Endodermal cell (in vitro differentiated cells): ENCODE results near the gene ERBIN. TPM values are rescaled to one million over a fixed set of nuclear protein-coding genes. Genes with fewer than 3 reads are reported as not detected.

Source experiments
- DNase-seq: peaks from one replicate; pipeline ENCODE4 v3.0.0-alpha.2; 2017
- H3K27ac ChIP-seq: 2 replicates; pipeline ENCODE4 v1.5.1; 2013; ENCODE audit warnings: mild to moderate bottlenecking, low read depth, low read length, moderate library complexity
- H3K27me3 ChIP-seq: 2 replicates; pipeline ENCODE4 v1.6.1; 2013; ENCODE audit warnings: mild to moderate bottlenecking, low read length, moderate library complexity; ENCODE audit not compliant: insufficient read depth, control insufficient read depth, poor library complexity, severe bottlenecking
- H3K36me3 ChIP-seq: 2 replicates; pipeline ENCODE4 v1.7.0; 2013; ENCODE audit warnings: mild to moderate bottlenecking, low read length, moderate library complexity; ENCODE audit not compliant: control insufficient read depth, insufficient read depth
- H3K4me1 ChIP-seq: one replicate; pipeline ENCODE4 v1.7.0; 2013; ENCODE audit warnings: low read length; ENCODE audit not compliant: control insufficient read depth, insufficient read depth
- H3K4me3 ChIP-seq: 2 replicates; pipeline ENCODE4 v1.5.1; 2013; ENCODE audit warnings: mild to moderate bottlenecking, low read length, moderate library complexity
- H3K9ac ChIP-seq: 2 replicates; pipeline ENCODE4 v1.6.1; 2013; ENCODE audit warnings: mild to moderate bottlenecking, low read length, moderate library complexity; ENCODE audit not compliant: poor library complexity, severe bottlenecking; ENCODE audit errors: extremely low read depth
- H3K9me3 ChIP-seq: 2 replicates; pipeline ENCODE4 v1.6.1; 2013; ENCODE audit warnings: mild to moderate bottlenecking, low read length, moderate library complexity; ENCODE audit not compliant: control insufficient read depth
- H3K27ac Mint-ChIP-seq: 2 replicates; pipeline ENCODE4 v1.8.0; 2020; ENCODE audit warnings: mixed read lengths
- H3K27me3 Mint-ChIP-seq: 2 replicates; pipeline ENCODE4 v1.8.0; 2021; ENCODE audit warnings: mild to moderate bottlenecking, mixed read lengths; ENCODE audit not compliant: insufficient read depth
- H3K36me3 Mint-ChIP-seq: 2 replicates; pipeline ENCODE4 v1.8.0; 2020; ENCODE audit warnings: low read depth, mixed read lengths
- H3K4me1 Mint-ChIP-seq: 2 replicates; pipeline ENCODE4 v1.8.0; 2020; ENCODE audit warnings: mixed read lengths
- H3K4me3 Mint-ChIP-seq: 2 replicates; pipeline ENCODE4 v1.8.0; 2020; ENCODE audit warnings: mild to moderate bottlenecking, moderate library complexity, mixed read lengths
- H3K9me3 Mint-ChIP-seq: 2 replicates; pipeline ENCODE4 v1.8.0; 2020; ENCODE audit warnings: mild to moderate bottlenecking, mixed read lengths
- CTCF ChIP-seq: fragments of 200-600 bp; sonication (generic); conservative IDR thresholded peaks from 2 replicates; pipeline ENCODE4 v1.5.0; 2021; ENCODE audit warnings: antibody characterized with exemption, mild to moderate bottlenecking
- WGBS, 2 experiments: methylation state at CpG; one replicate each; pipeline versions ENCODE4 v1.1.5 to v1.1.7; 2013; ENCODE audit warnings: missing lambda C conversion rate in 2 of 2, mixed read lengths in 1 of 2; ENCODE audit not compliant: insufficient coverage in 1 of 2, insufficient read length in 1 of 2; 5-methylcytosine and 5-hydroxymethylcytosine counted together
- total RNA-seq, 2 donors: library from RNA; stranded (reverse); fragmentation: NEBNext Ultra II Directional in 1 of 2; extraction: Animal tissue kit (Norgen Biotek cat#: 25700) in 1 of 2; gene quantifications; 2 replicates in 1 of 2; 3 replicates in 1 of 2; pipeline ENCODE4 v1.2.1, GENCODE V29; 2021

Gene ERBIN
- total RNA-seq, 2 donors from 2014 or later: 51.8 to 54.4 TPM

- no peak overlapping the region for H3K4me3 Mint-ChIP-seq
- WGBS, 2 experiments: 84 to 92% methylated on average over 3 of the region's 3 CpGs
Measured at GRCh38 chr5:65880496-65881072, 45.8 kb upstream of the ERBIN start.

GRCh38 chr5:65882278-65882677, 44.1 kb upstream of the ERBIN start:
- Histone ChIP-seq H3K4me1 (no peaks in the 10 kb centered on the region), H3K27ac (no peak overlapping the region), H3K27me3 (no peaks in the 10 kb centered on the region), H3K9ac (no peak overlapping the region), H3K9me3 (peaks cover 4% of the 10 kb centered on the region), H3K4me3 (no peak overlapping the region), H3K36me3 (no peaks in the 10 kb centered on the region)
- H3K27me3 Mint-ChIP-seq: no peaks in the 10 kb centered on the region
- H3K4me3 Mint-ChIP-seq: no peak overlapping the region
- no peak overlapping the region for H3K27ac Mint-ChIP-seq
- 80 to 97% methylated on average over 1 to 2 of the region's 2 CpGs for WGBS, 2 experiments
- DNase-seq: no peak
- no peak for TF ChIP-seq CTCF
- no peaks in the 10 kb centered on the region for H3K36me3 Mint-ChIP-seq
- no peaks in the 10 kb centered on the region for H3K4me1 Mint-ChIP-seq
- peaks cover 11% of the 10 kb centered on the region for H3K9me3 Mint-ChIP-seq

More at GRCh38 chr5:65880496-65881072, 45.8 kb upstream of the ERBIN start:
- Mint-ChIP-seq H3K4me1 (no peaks in the 10 kb centered on the region), H3K9me3 (peaks cover 11% of the 10 kb centered on the region), H3K27ac (no peak overlapping the region), H3K27me3 (no peaks in the 10 kb centered on the region), H3K36me3 (no peaks in the 10 kb centered on the region)
- H3K4me3 ChIP-seq: no peak overlapping the region
- no peaks in the 10 kb centered on the region for H3K4me1 ChIP-seq
- H3K27me3 ChIP-seq: no peaks in the 10 kb centered on the region
- no peaks in the 10 kb centered on the region for H3K36me3 ChIP-seq
- DNase-seq: no peak
- peaks cover 4% of the 10 kb centered on the region for H3K9me3 ChIP-seq
- no peak overlapping the region for H3K27ac ChIP-seq
- no peak overlapping the region for H3K9ac ChIP-seq
- TF ChIP-seq CTCF: no peak

GRCh38 chr5:65883461-65883860, 42.9 kb upstream of the ERBIN start:
- Histone ChIP-seq H3K4me1 (no peaks in the 10 kb centered on the region), H3K4me3 (no peak overlapping the region), H3K36me3 (no peaks in the 10 kb centered on the region), H3K9me3 (no peaks in the 10 kb centered on the region), H3K27me3 (no peaks in the 10 kb centered on the region), H3K9ac (no peak overlapping the region), H3K27ac (no peak overlapping the region)
- no peak for TF ChIP-seq CTCF
- no peaks in the 10 kb centered on the region for H3K36me3 Mint-ChIP-seq
- WGBS, 2 experiments: 93 to 98% methylated on average over 4 of the region's 4 CpGs
- no peak for DNase-seq
- H3K27ac Mint-ChIP-seq: no peak overlapping the region
- no peak overlapping the region for H3K4me3 Mint-ChIP-seq
- no peaks in the 10 kb centered on the region for H3K4me1 Mint-ChIP-seq
- peaks cover 1% of the 10 kb centered on the region for H3K9me3 Mint-ChIP-seq
- H3K27me3 Mint-ChIP-seq: no peaks in the 10 kb centered on the region
